AG10803 (cell line): ENCODE results near the gene SNX7.

Experiments used
- DNase-seq: peaks from one replicate; pipeline ENCODE4 v3.0.0; 2010; ENCODE audit warnings: low read depth
- H3K4me3 ChIP-seq: 2 replicates; pipeline ENCODE4 v1.5.1; 2011; ENCODE audit warnings: mild to moderate bottlenecking, low read length, control low read depth
- TF ChIP-seq, protein P1 (sequence below): conservative IDR thresholded peaks from 2 replicates; pipeline ENCODE4 v1.5.1; 2011; ENCODE audit warnings: mild to moderate bottlenecking, low read length, control low read depth, inconsistent platforms

SNX7 gene

DNA sequence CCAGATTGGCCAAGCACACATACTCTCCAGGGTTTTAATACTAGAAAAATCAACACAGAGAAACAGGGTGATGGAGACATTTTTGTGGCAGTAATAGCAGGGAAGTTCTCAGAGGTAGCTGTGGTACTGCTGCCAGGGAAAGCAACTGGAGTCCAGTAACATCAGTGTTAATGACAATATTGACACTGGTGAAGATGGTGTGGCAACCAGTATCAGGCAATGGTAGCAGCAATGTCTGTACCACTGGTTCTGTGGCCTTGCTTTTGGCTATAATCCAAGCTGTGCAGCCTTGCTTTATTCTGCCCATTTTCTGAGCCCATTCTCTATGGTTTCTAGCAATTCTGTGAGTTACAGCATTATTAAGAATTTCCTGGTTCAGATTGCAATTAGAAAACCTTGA, 1.6 kb upstream of the SNX7 start:
- DNase-seq: no peak
- TF ChIP-seq, protein P1, sequence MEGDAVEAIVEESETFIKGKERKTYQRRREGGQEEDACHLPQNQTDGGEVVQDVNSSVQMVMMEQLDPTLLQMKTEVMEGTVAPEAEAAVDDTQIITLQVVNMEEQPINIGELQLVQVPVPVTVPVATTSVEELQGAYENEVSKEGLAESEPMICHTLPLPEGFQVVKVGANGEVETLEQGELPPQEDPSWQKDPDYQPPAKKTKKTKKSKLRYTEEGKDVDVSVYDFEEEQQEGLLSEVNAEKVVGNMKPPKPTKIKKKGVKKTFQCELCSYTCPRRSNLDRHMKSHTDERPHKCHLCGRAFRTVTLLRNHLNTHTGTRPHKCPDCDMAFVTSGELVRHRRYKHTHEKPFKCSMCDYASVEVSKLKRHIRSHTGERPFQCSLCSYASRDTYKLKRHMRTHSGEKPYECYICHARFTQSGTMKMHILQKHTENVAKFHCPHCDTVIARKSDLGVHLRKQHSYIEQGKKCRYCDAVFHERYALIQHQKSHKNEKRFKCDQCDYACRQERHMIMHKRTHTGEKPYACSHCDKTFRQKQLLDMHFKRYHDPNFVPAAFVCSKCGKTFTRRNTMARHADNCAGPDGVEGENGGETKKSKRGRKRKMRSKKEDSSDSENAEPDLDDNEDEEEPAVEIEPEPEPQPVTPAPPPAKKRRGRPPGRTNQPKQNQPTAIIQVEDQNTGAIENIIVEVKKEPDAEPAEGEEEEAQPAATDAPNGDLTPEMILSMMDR: no peak
- no peak overlapping the region for H3K4me3 ChIP-seq

GRCh38 chr1:98660940-98661543, 479 bp upstream of the SNX7 start:
- DNase-seq: peak; percentile 20
- peak overlapping the region; percentile 85 for H3K4me3 ChIP-seq
- TF ChIP-seq, protein P1: no peak

DNA sequence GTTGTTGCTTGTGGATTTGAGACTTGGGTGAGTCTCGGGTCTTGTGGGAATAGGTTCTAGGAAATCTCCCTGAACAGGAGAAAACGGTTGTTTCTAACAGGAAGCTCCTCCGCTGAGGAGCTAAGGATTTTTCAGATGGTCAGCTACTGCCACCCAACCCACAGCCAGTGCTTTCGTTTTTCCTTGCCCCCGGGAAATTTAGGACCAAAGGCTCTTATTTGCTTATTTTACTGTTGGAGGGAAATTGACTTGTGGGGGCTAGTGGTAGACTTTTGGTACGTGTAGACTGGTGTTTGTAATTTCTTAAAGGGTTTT, 792 bp downstream of the SNX7 start:
- TF ChIP-seq, protein P1: no peak
- peak overlapping the region; percentile 85 for H3K4me3 ChIP-seq
- DNase-seq: no peak

DNA sequence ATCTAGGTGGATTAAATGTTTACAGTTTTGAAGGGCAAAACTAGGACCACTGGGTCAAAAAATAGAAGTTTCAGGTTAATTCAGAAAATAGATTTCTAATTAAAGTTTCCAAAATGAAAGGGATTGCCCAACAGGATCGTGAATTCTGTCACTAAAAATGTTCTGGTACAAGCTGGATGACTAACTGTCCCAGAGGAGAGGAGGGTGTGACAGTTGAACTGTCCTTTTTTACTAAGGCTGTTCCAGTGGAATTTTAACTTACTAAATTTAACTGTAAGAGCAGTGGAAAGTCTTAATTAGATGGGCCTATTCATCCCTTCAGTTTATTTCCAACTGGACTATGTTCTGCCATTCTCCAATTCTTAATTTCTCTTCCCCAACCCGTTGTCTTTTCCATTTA, 7.2 kb downstream of the SNX7 start:
- TF ChIP-seq, protein P1: no peak
- H3K4me3 ChIP-seq: no peak overlapping the region
- no peak for DNase-seq

- peak; percentile 69 for DNase-seq
- no peak overlapping the region for H3K4me3 ChIP-seq
- TF ChIP-seq, protein P1: no peak
Observed at GRCh38 chr1:98669355-98670296, 8.1 kb downstream of the SNX7 start.

DNA sequence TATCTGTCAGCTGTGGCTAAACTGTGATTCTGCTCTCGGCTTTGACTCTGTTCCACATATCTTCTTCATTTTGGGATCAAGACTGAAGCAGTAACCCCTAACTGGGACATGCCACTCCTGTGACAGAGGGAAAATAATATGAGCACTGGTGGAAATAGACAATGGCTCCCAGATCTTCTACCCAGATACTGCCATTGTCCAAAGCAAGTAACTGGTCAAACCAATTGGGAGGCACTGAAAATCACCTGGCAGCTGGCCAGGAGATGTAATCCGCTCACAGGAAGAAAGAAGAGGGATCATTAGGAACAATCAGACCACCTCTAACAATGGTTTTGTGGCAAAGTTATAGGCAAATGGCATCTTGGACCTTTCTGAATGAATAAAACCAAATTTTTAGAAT, 10.7 kb downstream of the SNX7 start:
- DNase-seq: no peak
- TF ChIP-seq, protein P1: no peak
- no peak overlapping the region for H3K4me3 ChIP-seq

- H3K4me3 ChIP-seq: no peak overlapping the region
- TF ChIP-seq, protein P1: no peak
- peak; percentile 80 for DNase-seq
Observed at GRCh38 chr1:98674075-98674781, 12.7 kb downstream of the SNX7 start.
